PC-9 (cell line): ENCODE results near the gene IDH3B. TPM values are rescaled to one million over a fixed set of nuclear protein-coding genes. Genes with fewer than 3 reads are reported as not detected.
A peak's percentile ranks its signal among the peaks of the same experiment; 100 is the strongest.

Experiments
- BruUV-seq: library from RNA; stranded (reverse); fragments of 400-500 nt; replicated peaks from 2 replicates; lab custom pipeline; 2021; lab: Mats Ljungman, UMichigan
- CTCF ChIA-PET: fragments of 300-600 bp; sonication (Branson Sonifier 250); formaldehyde crosslinking; loops from one replicate; lab custom pipeline; 2022; ENCODE audit warnings: antibody characterized with exemption; lab: Charles Lee
- POLR2A ChIA-PET: fragments of 300-600 bp; sonication (Branson Sonifier 250); formaldehyde crosslinking; loops from one replicate; lab custom pipeline; 2022; ENCODE audit warnings: antibody characterized with exemption; ENCODE audit not compliant: unreplicated experiment; lab: Charles Lee
- DNase-seq, 2 experiments: peaks; one replicate each; pipeline versions ENCODE4 v3.0.0 to v3.0.0-alpha.2; 2015 to 2022; ENCODE audit warnings: mixed read lengths in 1 of 2
- H2AFZ ChIP-seq: fragments of 200-600 bp; sonication (generic); 2 replicates; pipeline ENCODE4 v1.8.1; 2017; ENCODE audit warnings: antibody characterized with exemption
- H3F3A ChIP-seq: fragments of 200-600 bp; sonication (generic); 2 replicates; pipeline ENCODE4 v1.8.1; 2017; ENCODE audit warnings: antibody characterized with exemption, mild to moderate bottlenecking, low read depth; ENCODE audit not compliant: insufficient read depth
- H3K27ac ChIP-seq: fragments of 200-600 bp; sonication (generic); 2 replicates; pipeline ENCODE4 v1.6.1; 2016; ENCODE audit warnings: mixed run types
- H3K27me3 ChIP-seq: fragments of 200-600 bp; sonication (generic); 2 replicates; pipeline ENCODE4 v1.6.1; 2016; ENCODE audit warnings: low read depth, mixed run types; ENCODE audit not compliant: insufficient read depth
- H3K36me3 ChIP-seq: fragments of 200-600 bp; sonication (generic); 2 replicates; pipeline ENCODE4 v1.6.1; 2016; ENCODE audit warnings: low read depth, mixed run types
- H3K4me1 ChIP-seq: fragments of 200-600 bp; sonication (generic); replicated peaks from 2 replicates; pipeline ENCODE4 v1.6.1; 2016; ENCODE audit warnings: mixed run types; ENCODE audit not compliant: insufficient read depth
- H3K4me2 ChIP-seq: fragments of 200-600 bp; sonication (generic); 2 replicates; pipeline ENCODE4 v1.6.1; 2017; ENCODE audit warnings: mixed run types
- H3K4me3 ChIP-seq: fragments of 200-600 bp; sonication (generic); 2 replicates; pipeline ENCODE4 v1.6.1; 2016; ENCODE audit warnings: mixed run types
- H3K79me2 ChIP-seq: fragments of 200-600 bp; sonication (generic); 2 replicates; pipeline ENCODE4 v1.6.1; 2017; ENCODE audit warnings: low read depth, mixed run types
- H3K9me2 ChIP-seq: fragments of 200-600 bp; sonication (generic); 2 replicates; pipeline ENCODE4 v1.8.1; 2017; ENCODE audit warnings: mild to moderate bottlenecking; ENCODE audit not compliant: insufficient read depth
- H3K9me3 ChIP-seq: fragments of 200-600 bp; sonication (generic); 2 replicates; pipeline ENCODE4 v1.8.1; 2016; ENCODE audit warnings: low read depth; ENCODE audit not compliant: insufficient read depth
- H4K20me1 ChIP-seq: fragments of 200-600 bp; sonication (generic); 2 replicates; pipeline ENCODE4 v1.8.1; 2017; ENCODE audit not compliant: insufficient read depth
- EZH2 ChIP-seq: fragments of 200-600 bp; sonication (generic); IDR thresholded peaks from 2 replicates; pipeline ENCODE4 v1.8.0; 2017; ENCODE audit warnings: antibody characterized with exemption, low read depth
- intact Hi-C: fragments of 100-400 bp; cut with micrococcal nuclease; formaldehyde crosslinking; loops from one replicate; pipeline ENCODE4 v1.10.0; 2022; ENCODE audit not compliant: unreplicated experiment
- total RNA-seq: library from RNA; stranded (reverse); gene quantifications from 2 replicates; pipeline ENCODE4 v1.2.3, GENCODE V29; 2021
- TF ChIP-seq, protein P1 (sequence below): fragments of 200-600 bp; sonication (generic); conservative IDR thresholded peaks from 2 replicates; pipeline ENCODE4 v1.6.1; 2017; ENCODE audit warnings: mixed run types, antibody characterized with exemption, mild to moderate bottlenecking, moderate library complexity

Gene IDH3B
- total RNA-seq, 1 experiment from 2014 or later: 144 TPM

DNA sequence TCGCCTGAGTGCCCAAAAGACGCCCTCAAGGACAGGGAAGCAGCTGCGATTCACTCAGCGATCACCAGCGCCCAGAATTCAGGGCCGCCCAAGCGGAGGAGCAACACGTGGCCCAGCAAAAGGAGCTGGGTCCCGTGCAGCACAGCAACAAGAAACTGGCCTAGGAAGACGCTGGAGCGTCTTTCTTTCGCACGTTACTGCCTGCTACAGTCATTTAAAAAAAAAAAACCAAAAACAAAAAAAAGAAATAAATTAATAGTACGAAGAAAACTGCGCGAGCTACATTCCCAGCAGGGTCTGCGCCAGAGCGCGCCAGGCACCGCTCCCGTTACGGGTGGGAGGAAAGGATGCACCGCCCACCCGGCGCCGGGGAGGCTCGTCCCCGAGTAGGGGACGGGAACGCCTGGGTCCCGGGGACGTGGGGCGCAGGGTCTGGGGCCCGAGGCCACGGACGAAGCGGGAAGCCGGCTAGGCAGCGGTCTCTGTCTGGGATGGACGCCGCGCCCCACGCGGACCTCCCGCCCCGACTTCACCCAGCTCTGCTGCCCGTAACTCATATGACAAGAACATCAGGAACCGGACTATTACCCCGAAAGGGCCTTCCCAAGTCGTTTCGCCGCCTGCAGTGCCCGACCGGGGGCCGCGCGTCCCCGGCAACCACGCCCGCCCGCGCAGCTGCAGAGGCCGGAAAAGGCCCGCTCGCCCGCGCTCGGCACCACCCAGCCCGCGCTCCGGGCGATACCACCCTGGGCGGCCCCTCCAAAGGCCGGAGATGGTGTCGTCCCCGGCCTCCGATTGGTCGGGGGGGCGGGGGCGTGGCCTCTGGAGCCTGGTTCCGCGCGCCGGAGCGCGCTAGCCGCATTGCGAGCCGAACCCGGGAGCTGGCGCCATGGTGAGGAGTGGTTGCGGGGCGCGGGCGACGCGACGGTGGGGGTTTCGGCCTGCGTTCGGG is 12.0 kb downstream of the IDH3B start, which contains the start of gene NOP56:
TSS of gene NOP56 (plus strand) at position 861 of the 952 bp plus-strand sequence. CDS start at position 890, 29 bp downstream.
- Histone ChIP-seq H3K79me2 (peaks cover 66% of the 10 kb centered on the region), H3K27me3 (no peaks in the 10 kb centered on the region), H3K36me3 (peaks cover 40% of the 10 kb centered on the region), H3K4me1 (peaks cover 22% of the 10 kb centered on the region), H3K9me3 (no peaks in the 10 kb centered on the region), H3K9me2 (no peaks in the 10 kb centered on the region), H3K4me2 (peak within 1 kb of the TSS; percentile 99), H3K4me3 (peak within 1 kb of the TSS; percentile 94), H3F3A (peaks cover 55% of the 10 kb centered on the region), H2AFZ (peak within 1 kb of the TSS; percentile 88), H3K27ac (peak within 1 kb of the TSS; percentile 64), H4K20me1 (peaks cover 41% of the 10 kb centered on the region)
- intact Hi-C loops: no loop called here
- peak; percentile 74 to 98 for DNase-seq
- ChIA-PET POLR2A (interaction anchor here (0.5 to 2.1 kb wide), 9 partner anchors 12 to 434 kb away, joined by 4 to 28 read pairs (median 7); partner anchors contain the start of genes IDH3B and SNRPB), CTCF (interaction anchor here (0.6 to 0.7 kb wide), 3 partner anchors 180 to 498 kb away, joined by 3 to 4 read pairs (median 3); no protein-coding TSS in a partner anchor)
- TF ChIP-seq, protein P1, sequence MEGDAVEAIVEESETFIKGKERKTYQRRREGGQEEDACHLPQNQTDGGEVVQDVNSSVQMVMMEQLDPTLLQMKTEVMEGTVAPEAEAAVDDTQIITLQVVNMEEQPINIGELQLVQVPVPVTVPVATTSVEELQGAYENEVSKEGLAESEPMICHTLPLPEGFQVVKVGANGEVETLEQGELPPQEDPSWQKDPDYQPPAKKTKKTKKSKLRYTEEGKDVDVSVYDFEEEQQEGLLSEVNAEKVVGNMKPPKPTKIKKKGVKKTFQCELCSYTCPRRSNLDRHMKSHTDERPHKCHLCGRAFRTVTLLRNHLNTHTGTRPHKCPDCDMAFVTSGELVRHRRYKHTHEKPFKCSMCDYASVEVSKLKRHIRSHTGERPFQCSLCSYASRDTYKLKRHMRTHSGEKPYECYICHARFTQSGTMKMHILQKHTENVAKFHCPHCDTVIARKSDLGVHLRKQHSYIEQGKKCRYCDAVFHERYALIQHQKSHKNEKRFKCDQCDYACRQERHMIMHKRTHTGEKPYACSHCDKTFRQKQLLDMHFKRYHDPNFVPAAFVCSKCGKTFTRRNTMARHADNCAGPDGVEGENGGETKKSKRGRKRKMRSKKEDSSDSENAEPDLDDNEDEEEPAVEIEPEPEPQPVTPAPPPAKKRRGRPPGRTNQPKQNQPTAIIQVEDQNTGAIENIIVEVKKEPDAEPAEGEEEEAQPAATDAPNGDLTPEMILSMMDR: no peak
- TF ChIP-seq EZH2: no peak
- TSS peak; percentile 86 for BruUV-seq

DNA sequence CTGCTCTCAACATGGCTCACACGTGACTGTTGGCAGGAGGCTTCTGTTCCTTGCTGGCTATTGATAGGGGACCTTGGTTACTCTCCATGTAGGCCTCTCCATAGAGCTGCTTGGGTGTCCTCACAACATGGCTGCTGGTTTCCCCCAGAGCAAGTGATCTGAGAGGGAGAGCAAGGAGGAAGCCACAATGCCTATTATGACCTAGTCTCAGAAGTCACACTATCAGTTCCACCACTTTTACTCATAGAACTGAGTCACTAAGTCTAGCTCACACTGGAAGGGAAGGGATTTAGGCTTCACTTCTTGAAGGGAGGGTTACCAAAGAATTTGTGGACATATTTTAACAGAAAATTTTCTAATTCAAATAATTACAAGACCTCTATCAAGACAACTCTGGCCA is 20.3 kb downstream of the IDH3B start:
- no TSS peak for BruUV-seq
- intact Hi-C loops: no loop called here
- Histone ChIP-seq H2AFZ (no peak overlapping the region), H3K9me3 (no peaks in the 10 kb centered on the region), H4K20me1 (no peaks in the 10 kb centered on the region), H3K27ac (no peak overlapping the region), H3K9me2 (no peaks in the 10 kb centered on the region), H3K79me2 (no peaks in the 10 kb centered on the region), H3K36me3 (no peaks in the 10 kb centered on the region), H3K4me1 (no peaks in the 10 kb centered on the region), H3K27me3 (no peaks in the 10 kb centered on the region), H3K4me3 (no peak overlapping the region), H3K4me2 (no peak overlapping the region), H3F3A (peaks cover 7% of the 10 kb centered on the region; the same call in 1 of the 2 replicates)
- TF ChIP-seq, protein P1: no peak
- TF ChIP-seq EZH2: no peak
- POLR2A ChIA-PET: interaction anchor here (0.6 kb wide), 2 partner anchors 60 to 280 kb away, joined by 4 to 17 read pairs; no protein-coding TSS in a partner anchor
- no peak for DNase-seq
- CTCF ChIA-PET: no interaction called here

DNA sequence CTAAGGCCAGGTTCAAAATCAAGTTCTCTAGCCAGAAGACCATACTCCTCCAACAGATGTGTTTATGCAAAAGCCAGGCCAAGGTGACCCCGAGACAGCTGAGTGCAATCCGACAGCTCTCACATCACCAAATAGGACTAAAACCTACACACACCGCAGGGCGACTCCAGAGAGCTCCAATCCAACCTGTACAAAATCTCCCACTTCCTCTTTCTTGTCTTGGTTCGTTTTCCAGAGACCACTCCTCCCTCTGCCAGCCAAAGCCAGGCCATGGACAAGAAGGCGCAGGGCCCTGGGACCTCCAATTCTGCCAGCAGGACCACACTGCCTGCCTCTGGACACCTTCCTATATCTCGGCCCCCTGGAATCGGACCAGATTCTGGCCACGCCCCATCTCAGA is 23.1 kb downstream of the IDH3B start:
- no peak overlapping the region for H3K4me2 ChIP-seq
- no peak overlapping the region for H2AFZ ChIP-seq
- no peak for DNase-seq
- H3F3A ChIP-seq: no peaks in the 10 kb centered on the region
- H3K4me1 ChIP-seq: no peaks in the 10 kb centered on the region
- no TSS peak for BruUV-seq
- no peaks in the 10 kb centered on the region for H3K9me2 ChIP-seq
- H3K9me3 ChIP-seq: no peaks in the 10 kb centered on the region
- H3K4me3 ChIP-seq: no peak overlapping the region
- intact Hi-C loops: no loop called here
- H3K79me2 ChIP-seq: no peaks in the 10 kb centered on the region
- ChIA-PET POLR2A (no interaction called here), CTCF (no interaction called here)
- no peak overlapping the region for H3K27ac ChIP-seq
- TF ChIP-seq, protein P1: no peak
- TF ChIP-seq EZH2: no peak
- H4K20me1 ChIP-seq: no peaks in the 10 kb centered on the region
- peaks cover 1% of the 10 kb centered on the region; the same call in 1 of the 2 replicates for H3K27me3 ChIP-seq
- H3K36me3 ChIP-seq: no peaks in the 10 kb centered on the region
